Measurements from ENCODE around the gene GJC1. TPM values are rescaled to one million over a fixed set of nuclear protein-coding genes. Genes with fewer than 3 reads are reported as not detected.

The GJC1 gene
- polyA plus RNA-seq, 1 experiment: 20.6 TPM

DNA sequence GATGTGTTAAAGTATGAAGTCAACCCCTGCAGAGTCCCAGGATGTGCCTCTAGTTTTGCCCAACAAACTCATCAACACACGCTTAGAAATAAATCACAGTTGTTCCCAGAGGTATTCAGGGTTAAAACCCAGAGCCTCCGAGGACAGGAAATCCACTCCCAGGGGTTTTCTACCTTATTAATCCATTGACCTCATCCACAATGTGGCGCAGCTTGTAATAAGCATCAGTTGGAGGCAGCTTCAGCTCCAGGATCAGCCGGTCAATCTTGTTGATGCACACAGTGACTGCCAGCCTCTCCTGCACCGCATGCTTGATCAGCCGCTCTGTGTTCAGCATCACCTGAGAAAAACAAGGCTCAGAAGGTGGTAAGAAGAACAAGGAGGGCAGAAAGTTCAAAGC, 45.7 kb upstream of the GJC1 start:
- Histone ChIP-seq H3K27ac (ENCODE audit: low read depth, low read length) (no peak overlapping the region), H3K9me3 (ENCODE audit: control insufficient read depth, insufficient read depth, low read length) (no peaks in the 10 kb centered on the region), H3K27me3 (ENCODE audit: control insufficient read depth, insufficient read depth, low read length) (no peaks in the 10 kb centered on the region), H3K4me3 (ENCODE audit: low read depth, low read length) (no peak overlapping the region)
- no peak for DNase-seq (ENCODE audit: low read depth, low spot score)
- ChIA-PET CTCF (interaction anchor here (3.4 kb wide), 1 partner anchor 11 kb away, joined by 11 read pairs; no protein-coding TSS in a partner anchor), POLR2A (no interaction called here)
- TF ChIP-seq, protein P1, sequence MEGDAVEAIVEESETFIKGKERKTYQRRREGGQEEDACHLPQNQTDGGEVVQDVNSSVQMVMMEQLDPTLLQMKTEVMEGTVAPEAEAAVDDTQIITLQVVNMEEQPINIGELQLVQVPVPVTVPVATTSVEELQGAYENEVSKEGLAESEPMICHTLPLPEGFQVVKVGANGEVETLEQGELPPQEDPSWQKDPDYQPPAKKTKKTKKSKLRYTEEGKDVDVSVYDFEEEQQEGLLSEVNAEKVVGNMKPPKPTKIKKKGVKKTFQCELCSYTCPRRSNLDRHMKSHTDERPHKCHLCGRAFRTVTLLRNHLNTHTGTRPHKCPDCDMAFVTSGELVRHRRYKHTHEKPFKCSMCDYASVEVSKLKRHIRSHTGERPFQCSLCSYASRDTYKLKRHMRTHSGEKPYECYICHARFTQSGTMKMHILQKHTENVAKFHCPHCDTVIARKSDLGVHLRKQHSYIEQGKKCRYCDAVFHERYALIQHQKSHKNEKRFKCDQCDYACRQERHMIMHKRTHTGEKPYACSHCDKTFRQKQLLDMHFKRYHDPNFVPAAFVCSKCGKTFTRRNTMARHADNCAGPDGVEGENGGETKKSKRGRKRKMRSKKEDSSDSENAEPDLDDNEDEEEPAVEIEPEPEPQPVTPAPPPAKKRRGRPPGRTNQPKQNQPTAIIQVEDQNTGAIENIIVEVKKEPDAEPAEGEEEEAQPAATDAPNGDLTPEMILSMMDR (IDR thresholded peaks at IDR 0.05; ENCODE audit: low read depth, low read length): no peak

DNA sequence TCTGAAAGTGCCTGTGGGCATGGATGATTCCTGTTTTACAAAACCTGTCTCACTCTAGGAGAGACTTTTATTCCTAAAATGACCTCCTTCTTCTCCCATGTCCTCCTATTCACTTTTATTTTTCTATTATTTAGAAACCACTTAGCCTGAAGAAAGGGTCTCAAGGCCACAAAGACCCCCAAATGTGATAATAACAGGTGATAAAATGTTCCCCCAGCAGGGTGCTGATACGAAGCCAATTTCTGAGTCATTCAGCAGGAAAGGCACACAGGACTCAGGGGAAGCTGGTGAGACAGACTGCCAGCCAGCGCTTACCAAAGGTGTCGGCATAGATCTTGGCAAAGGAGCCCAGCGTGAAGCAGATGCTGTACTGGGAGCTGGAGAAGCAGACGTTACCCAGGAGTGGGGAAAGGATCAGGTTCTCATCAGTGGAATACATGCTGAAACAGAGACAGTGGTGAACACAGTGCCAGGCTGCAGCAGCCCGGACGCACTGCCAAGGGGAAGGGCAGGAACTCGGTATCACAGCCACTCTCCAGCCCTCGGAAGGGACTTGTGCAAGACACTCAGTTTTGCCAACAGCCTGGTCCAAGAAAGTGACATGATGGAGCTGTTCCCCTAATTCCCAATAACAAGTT, 42.2 kb upstream of the GJC1 start:
- no peak for DNase-seq (ENCODE audit: low read depth, low spot score)
- TF ChIP-seq, protein P1 (IDR thresholded peaks at IDR 0.05; ENCODE audit: low read depth, low read length): no peak
- H3K4me3 ChIP-seq (ENCODE audit: low read depth, low read length): no peak overlapping the region
- no peak overlapping the region for H3K27ac ChIP-seq (ENCODE audit: low read depth, low read length)
- no peaks in the 10 kb centered on the region for H3K27me3 ChIP-seq (ENCODE audit: control insufficient read depth, insufficient read depth, low read length)
- H3K9me3 ChIP-seq (ENCODE audit: control insufficient read depth, insufficient read depth, low read length): no peaks in the 10 kb centered on the region
- ChIA-PET CTCF (no interaction called here), POLR2A (no interaction called here)

DNA sequence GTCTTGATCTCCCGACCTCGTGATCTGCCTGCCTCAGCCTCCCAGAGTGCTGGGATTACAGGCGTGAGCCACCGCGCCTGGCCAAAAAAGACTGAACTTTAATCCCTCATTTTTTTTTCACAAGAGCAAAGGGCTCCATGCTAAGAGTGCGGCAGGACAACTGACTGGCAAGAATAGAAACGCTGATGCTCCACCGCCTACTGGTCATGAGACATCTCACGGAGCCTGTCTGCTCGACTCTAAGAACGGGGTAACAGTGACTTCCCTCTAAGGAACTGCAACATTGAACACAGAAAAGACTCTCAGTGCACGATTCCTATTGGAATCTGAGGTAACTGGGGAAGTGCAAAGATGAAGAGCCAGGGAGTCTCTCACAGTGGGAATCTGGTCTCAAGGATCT, 41.5 kb upstream of the GJC1 start:
- no peaks in the 10 kb centered on the region for H3K9me3 ChIP-seq (ENCODE audit: control insufficient read depth, insufficient read depth, low read length)
- POLR2A ChIA-PET: no interaction called here
- CTCF ChIA-PET: no interaction called here
- H3K4me3 ChIP-seq (ENCODE audit: low read depth, low read length): no peak overlapping the region
- H3K27me3 ChIP-seq (ENCODE audit: control insufficient read depth, insufficient read depth, low read length): no peaks in the 10 kb centered on the region
- TF ChIP-seq, protein P1 (IDR thresholded peaks at IDR 0.05; ENCODE audit: low read depth, low read length): no peak
- DNase-seq (ENCODE audit: low read depth, low spot score): no peak
- H3K27ac ChIP-seq (ENCODE audit: low read depth, low read length): no peak overlapping the region

DNA sequence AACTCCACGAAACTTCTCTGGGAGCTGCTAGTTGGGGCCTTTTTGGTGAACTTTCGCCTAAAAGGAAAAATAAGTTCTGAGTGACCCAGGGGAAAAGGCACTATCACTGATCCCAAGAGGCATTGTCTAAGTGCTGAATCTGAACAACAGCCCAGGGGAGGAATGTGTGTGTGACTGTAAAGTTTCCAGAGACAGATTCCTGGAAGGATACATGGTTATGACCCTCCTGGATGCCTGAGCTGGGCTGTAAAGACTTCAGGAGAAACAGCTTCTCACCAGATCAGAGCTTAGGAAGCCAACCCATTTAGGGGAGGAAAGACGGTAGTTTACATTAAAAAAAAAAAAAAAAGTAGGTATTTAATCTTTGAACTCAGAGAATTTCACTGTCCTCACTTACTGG, 37.8 kb upstream of the GJC1 start:
- no peak for DNase-seq (ENCODE audit: low read depth, low spot score)

DNA sequence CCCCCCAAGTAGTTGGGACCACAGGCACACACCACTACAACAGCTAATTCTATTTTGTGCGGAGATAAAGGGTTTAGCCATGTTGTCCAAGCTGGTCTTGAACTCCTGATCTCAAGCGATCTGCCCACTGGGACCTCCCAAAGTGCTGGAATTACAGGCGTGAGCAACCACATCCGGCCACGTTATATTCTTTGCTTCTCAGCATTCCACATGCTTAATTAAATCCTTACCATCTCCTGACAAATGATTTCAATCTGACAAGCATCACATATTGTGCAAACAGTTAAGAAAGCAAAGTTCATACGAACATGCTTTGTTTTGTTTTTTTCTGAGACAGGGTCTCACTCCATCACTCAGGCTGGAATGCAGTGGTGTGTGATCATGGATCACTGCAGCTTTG, 35.8 kb upstream of the GJC1 start:
- TF ChIP-seq, protein P1 (IDR thresholded peaks at IDR 0.05; ENCODE audit: low read depth, low read length): no peak
- H3K27ac ChIP-seq (ENCODE audit: low read depth, low read length): no peak overlapping the region
- no peak overlapping the region for H3K4me3 ChIP-seq (ENCODE audit: low read depth, low read length)
- H3K27me3 ChIP-seq (ENCODE audit: control insufficient read depth, insufficient read depth, low read length): no peaks in the 10 kb centered on the region
- ChIA-PET CTCF (interaction anchor here (0.5 to 10.1 kb wide), 15 partner anchors 8 to 284 kb away, joined by 3 to 136 read pairs (median 8); partner anchors contain the start of gene EFTUD2), POLR2A (no interaction called here)
- DNase-seq (ENCODE audit: low read depth, low spot score): no peak
- no peaks in the 10 kb centered on the region for H3K9me3 ChIP-seq (ENCODE audit: control insufficient read depth, insufficient read depth, low read length)

More for the DNA sequence above, 37.8 kb upstream of the GJC1 start:
- ChIA-PET CTCF (interaction anchor here (1.0 to 10.1 kb wide), 5 partner anchors 10 to 152 kb away, joined by 3 to 136 read pairs (median 62); no protein-coding TSS in a partner anchor), POLR2A (interaction anchor here (0.7 kb wide), 1 partner anchor 74 kb away, joined by 11 read pairs; no protein-coding TSS in a partner anchor)
- no peak overlapping the region for H3K27ac ChIP-seq (ENCODE audit: low read depth, low read length)
- TF ChIP-seq, protein P1 (IDR thresholded peaks at IDR 0.05; ENCODE audit: low read depth, low read length): no peak
- no peaks in the 10 kb centered on the region for H3K9me3 ChIP-seq (ENCODE audit: control insufficient read depth, insufficient read depth, low read length)
- H3K27me3 ChIP-seq (ENCODE audit: control insufficient read depth, insufficient read depth, low read length): no peaks in the 10 kb centered on the region
- no peak overlapping the region for H3K4me3 ChIP-seq (ENCODE audit: low read depth, low read length)

Measured in AG04450 (cell line).